ENCODE results near the gene HEXIM2. TPM values are rescaled to one million over a fixed set of nuclear protein-coding genes. Genes with fewer than 3 reads are reported as not detected.
A peak's percentile ranks its signal among the peaks of the same experiment; 100 is the strongest.

Gene HEXIM2
- total RNA-seq, 1 experiment from 2014 or later = 5.8 TPM

DNA sequence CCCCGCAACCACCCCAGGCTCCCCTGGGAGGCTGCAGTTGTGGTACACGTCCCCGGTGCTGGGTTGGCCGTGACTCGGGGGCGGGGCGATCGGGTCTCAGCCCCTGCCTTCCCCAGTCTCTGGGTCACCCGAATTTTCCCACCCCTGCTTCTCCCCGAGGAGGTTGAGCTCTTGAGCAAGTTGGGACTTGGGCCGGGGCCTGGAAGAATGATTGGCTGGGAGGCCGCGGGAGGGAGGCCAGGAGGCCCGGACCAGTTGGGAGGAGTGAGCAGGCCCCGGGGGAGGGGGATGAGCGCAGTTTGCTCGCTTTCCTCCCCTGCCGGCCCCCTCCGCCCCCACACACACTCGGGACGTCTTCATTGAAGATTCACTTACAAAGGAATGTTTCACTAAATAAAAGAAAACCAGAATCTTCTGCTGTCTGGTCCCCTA lies 17.9 kb upstream of the HEXIM2 start:
- DNase-seq (ENCODE audit: low spot score) = no peak

- DNase-seq (ENCODE audit: low spot score) = no peak
These were observed 17.3 kb upstream of the HEXIM2 start for GRCh38 chr17:45144199-45145034.

DNA sequence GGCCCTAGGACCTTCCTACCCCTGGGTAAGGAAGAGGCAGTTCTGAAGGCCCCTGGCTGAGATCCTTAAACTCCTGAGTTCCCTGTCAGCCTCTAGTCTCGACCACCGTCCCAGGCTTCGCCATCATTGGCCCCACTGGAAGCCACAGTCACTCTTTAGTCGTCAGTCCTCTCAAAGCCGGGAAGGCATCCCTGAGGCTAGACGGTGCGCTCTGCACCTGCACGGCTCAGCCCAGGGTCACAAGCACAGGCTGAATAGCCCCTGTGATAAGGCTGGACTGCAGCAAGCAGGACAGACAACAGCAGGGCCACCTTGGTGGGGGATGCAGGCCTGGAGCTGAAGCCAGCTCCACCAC lies 16.7 kb upstream of the HEXIM2 start:
- DNase-seq (ENCODE audit: low spot score) = no peak

GRCh38 chr17:45146166-45146565 lies 15.5 kb upstream of the HEXIM2 start:
- DNase-seq (ENCODE audit: low spot score) = no peak

DNA sequence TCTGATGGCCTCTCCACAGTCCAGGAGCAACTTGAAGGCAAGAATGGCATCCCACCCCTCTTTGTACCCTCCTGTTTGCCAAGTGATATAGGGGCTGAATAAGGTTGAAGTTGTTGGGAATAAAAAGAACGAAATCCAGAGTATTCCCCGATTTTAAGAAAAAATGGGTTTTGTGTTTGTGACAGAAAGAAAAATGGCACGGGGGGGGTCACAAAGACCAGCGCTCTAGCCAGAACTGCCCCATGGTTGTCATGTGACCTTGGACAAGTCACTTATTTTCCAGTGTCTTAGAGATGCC lies 15.1 kb upstream of the HEXIM2 start:
- no peak for DNase-seq (ENCODE audit: low spot score)

DNA sequence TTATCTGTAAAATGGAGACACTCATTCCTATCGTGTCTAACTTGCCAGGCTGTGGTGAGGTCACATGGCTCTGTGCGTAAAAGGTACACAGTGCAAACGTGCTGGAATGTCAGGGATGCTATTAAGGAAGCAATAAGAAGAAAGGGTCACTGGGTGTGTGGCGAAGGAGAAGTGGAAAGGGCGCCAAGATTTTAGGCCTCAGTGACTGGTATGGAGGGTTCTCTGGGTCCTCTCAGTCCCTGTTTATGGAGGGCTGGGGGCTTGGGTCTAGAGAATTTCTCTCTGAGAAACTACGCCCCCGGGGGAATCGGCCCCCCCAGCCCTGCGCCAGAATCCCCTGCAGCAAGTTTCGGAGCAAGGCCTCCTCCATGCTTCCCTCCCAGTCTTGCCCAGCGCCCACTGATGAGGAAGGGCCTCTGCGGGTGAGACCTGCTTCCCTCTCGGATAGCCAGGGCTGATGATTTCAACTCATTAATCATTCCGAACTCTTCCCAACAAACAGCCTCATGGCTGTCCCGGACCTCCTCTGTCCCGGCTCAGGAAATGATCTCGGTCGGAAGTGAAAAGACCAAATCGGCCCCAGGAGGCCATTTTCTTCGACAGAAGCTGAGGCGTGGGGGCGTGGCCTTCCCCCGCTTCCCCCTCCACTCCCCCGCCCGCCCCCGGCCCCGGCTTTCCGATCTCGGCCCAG lies 14.6 kb upstream of the HEXIM2 start:
- peak; percentile 74 for DNase-seq (ENCODE audit: low spot score)

DNA sequence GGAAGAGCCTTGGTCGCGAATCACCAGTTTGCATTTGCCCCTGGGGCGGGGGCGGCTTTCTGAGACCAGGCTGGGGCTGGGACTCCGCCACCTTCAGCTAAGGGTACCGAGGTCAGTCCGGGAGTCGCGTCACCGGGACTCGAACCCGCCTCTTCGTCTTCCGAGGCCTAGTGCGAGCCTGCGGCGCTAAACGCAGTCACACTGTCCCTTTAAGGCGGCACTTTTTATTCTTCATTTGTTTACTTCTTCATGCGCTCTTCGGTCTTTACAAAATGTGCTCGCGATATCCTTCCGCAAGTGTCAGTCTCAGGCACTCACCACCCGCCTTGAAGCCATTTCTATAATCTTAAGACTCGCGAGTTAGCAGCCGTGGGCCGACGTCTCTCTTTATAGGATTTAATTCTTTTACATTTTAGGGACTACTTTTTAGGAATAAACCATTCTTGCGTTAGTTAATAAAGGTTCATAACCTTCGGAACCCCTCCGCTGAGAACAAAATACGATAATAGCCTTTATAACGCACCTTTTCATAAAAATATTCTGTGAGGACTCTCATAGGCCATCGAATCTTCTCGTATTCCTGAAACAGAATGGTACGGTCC lies 14.0 kb upstream of the HEXIM2 start:
- peak; percentile 97 for DNase-seq (ENCODE audit: low spot score)

- peak; percentile 100 for DNase-seq (ENCODE audit: low spot score)
These were observed 13.3 kb upstream of the HEXIM2 start, which contains the start of gene HEXIM1 for GRCh38 chr17:45148183-45149036. Gene HEXIM1, plus strand, starts transcription at chr17:45148475. Its CDS starts 716 bp downstream, at chr17:45149191.

DNA sequence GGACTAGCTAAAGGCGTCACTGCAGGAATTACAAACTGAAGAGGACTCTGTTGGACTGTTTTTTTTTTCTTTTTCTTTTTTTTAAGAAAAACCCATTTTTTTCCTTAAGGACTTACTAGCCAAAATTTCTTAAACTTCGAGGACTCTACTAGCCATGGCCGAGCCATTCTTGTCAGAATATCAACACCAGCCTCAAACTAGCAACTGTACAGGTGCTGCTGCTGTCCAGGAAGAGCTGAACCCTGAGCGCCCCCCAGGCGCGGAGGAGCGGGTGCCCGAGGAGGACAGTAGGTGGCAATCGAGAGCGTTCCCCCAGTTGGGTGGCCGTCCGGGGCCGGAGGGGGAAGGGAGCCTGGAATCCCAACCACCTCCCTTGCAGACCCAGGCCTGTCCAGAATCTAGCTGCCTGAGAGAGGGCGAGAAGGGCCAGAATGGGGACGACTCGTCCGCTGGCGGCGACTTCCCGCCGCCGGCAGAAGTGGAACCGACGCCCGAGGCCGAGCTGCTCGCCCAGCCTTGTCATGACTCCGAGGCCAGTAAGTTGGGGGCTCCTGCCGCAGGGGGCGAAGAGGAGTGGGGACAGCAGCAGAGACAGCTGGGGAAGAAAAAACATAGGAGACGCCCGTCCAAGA lies 12.5 kb upstream of the HEXIM2 start:
- peak; percentile 84 for DNase-seq (ENCODE audit: low spot score)

DNA sequence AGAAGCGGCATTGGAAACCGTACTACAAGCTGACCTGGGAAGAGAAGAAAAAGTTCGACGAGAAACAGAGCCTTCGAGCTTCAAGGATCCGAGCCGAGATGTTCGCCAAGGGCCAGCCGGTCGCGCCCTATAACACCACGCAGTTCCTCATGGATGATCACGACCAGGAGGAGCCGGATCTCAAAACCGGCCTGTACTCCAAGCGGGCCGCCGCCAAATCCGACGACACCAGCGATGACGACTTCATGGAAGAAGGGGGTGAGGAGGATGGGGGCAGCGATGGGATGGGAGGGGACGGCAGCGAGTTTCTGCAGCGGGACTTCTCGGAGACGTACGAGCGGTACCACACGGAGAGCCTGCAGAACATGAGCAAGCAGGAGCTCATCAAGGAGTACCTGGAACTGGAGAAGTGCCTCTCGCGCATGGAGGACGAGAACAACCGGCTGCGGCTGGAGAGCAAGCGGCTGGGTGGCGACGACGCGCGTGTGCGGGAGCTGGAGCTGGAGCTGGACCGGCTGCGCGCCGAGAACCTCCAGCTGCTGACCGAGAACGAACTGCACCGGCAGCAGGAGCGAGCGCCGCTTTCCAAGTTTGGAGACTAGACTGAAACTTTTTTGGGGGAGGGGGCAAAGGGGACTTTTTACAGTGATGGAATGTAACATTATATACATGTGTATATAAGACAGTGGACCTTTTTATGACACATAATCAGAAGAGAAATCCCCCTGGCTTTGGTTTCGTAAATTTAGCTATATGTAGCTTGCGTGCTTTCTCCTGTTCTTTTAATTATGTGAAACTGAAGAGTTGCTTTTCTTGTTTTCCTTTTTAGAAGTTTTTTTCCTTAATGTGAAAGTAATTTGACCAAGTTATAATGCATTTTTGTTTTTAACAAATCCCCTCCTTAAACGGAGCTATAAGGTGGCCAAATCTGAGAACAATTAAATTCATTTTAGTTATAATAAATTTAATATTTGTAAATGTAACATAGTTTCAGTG lies 11.7 kb upstream of the HEXIM2 start:
- DNase-seq (ENCODE audit: low spot score) = peak; percentile 46

DNA sequence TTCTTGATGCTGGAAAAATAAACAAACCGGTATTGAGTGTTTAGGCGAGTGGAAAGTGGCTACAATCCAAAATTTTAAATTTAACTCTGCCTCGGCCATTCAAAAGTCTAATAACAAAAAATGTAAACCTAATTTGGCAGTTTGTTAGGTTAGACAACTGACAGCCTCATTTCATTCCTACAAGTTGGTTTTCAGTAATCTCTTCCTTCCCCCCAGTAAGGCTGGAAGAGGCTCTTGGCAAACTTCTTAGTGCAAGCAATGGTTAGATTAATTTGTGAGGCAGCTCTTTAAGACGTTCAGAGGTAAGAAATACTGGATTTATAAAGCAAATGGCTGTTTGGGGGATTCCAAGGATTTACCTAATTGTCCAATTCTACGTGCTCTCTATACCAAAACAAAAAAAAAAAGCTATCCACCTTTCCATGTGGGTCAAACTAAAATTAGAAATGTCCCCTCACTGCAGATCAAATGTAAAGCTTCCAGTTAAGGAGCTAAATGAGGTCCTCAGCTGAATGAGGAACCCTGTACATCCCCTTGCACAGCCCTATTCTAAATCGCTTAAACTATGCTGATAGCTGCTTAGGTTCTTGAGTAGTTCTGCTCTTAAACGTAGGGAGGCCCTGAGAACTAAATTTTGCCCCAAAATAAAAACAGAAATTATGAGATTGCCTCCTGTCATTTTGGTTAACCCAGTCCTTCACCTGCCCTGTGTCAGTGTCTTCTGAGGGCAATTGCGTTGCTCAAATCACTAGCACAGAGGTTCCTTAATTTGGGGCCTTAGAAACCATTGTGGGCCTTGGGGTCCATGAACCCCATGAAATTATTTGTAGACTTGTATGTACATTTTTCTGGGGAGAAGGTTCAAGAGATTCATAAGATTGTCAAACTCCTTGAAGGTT lies 10.5 kb upstream of the HEXIM2 start:
- no peak for DNase-seq (ENCODE audit: low spot score)

- DNase-seq (ENCODE audit: low spot score) = no peak
These were observed 6.6 kb upstream of the HEXIM2 start for GRCh38 chr17:45155029-45155428.

GRCh38 chr17:45155483-45155882 lies 6.2 kb upstream of the HEXIM2 start:
- no peak for DNase-seq (ENCODE audit: low spot score)

DNA sequence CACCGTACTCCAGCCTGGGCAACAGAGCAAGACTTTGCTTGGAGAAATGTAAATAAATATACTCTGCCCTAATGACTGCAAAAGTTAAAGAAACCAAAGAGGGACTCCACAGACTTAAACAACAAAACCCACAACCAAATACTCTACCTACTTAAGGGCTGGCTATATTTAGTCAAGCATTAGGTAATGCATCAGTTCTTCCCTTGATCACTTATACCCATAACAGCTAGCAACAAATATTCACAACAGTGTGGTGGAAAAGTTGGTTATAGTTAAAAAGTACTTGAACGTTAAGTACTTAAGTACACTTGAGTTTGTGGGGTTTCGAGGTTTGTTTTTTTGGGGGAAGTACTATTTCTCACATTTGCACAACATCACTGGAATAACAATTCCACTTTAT lies 5.4 kb upstream of the HEXIM2 start:
- DNase-seq (ENCODE audit: low spot score) = peak; percentile 19

GRCh38 chr17:45160447-45161287 lies 1.0 kb upstream of the HEXIM2 start:
- peak; percentile 51 for DNase-seq (ENCODE audit: low spot score)

GRCh38 chr17:45162025-45162687 lies 481 bp downstream of the HEXIM2 start:
- DNase-seq (ENCODE audit: low spot score) = no peak

GRCh38 chr17:45164734-45165269 lies 3.1 kb downstream of the HEXIM2 start:
- DNase-seq (ENCODE audit: low spot score) = no peak
